ENCODE measurements around the gene C1D. TPM values are rescaled to one million over a fixed set of nuclear protein-coding genes. Genes with fewer than 3 reads are reported as not detected.
"Not testable (repeated sequence)": the region's sequence is repeated elsewhere in the genome, so short reads cannot be mapped to it uniquely, and the experiment has no call there.

Gene C1D
- total RNA-seq, 1 donor from 2014 or later = 30.7 TPM

DNA sequence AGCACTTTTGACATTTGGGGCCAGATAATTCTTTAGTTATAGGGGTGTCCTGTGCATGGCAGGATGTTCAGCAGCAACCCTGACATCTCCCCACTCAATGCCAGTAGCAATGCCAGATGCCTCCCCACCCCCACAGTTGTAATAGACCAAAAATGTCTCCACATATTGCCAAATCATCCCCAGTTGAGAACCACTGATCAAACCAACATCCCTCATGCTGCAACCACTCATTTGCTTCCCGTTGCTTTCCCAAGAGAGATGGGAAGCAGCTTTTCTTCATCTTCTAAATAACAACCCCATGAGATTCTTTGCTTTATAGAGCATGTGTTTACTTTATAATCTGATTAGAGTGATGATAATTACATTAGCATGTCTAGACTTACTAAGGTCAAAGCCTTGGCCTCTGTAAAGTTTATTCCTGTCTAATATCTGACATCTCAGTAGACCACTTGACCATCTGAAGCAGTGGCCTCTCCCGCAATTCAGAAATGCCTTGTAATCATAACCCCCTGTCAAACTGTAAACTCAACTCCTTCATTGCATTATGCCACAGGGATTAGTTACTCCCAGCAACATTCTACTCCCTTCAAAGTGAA, 28.7 kb upstream of the C1D start:
- peaks cover 6% of the 10 kb centered on the region for H3K27me3 Mint-ChIP-seq (ENCODE audit: low read depth)
- H3K9me3 Mint-ChIP-seq = no peaks in the 10 kb centered on the region
- intact Hi-C loops (cut with micrococcal nuclease) = no loop called here
- no peaks in the 10 kb centered on the region for H3K36me3 Mint-ChIP-seq (ENCODE audit: low read depth)
- peaks cover 29% of the 10 kb centered on the region for H3K4me1 Mint-ChIP-seq (ENCODE audit: low read depth)
- DNase-seq (ENCODE audit: low spot score) = no peak
- H3K4me3 Mint-ChIP-seq (ENCODE audit: low read depth) = no peak overlapping the region
- H3K27ac Mint-ChIP-seq = no peak overlapping the region

DNA sequence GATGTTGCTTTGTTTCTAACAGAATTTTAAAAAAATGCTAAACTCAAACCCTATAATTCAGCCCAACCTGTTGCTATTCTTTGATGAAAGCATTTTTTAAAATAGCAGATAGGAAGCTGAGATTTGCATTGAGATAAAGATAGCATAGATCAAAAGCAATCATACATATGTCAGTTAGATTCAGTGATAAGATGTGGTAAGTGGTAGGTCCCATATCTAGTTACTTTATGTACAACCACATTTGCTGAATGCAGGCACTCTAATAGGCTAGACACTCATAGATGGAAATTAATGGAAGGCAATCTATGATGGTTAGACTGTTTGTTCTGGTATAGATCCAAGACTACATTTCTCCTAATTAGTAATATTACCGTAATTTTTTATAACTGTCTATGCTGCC, 27.2 kb upstream of the C1D start:
- H3K27me3 Mint-ChIP-seq (ENCODE audit: low read depth) = peaks cover 6% of the 10 kb centered on the region
- no peaks in the 10 kb centered on the region for H3K9me3 Mint-ChIP-seq
- DNase-seq (ENCODE audit: low spot score) = no peak
- H3K4me1 Mint-ChIP-seq (ENCODE audit: low read depth) = peaks cover 34% of the 10 kb centered on the region
- no peaks in the 10 kb centered on the region for H3K36me3 Mint-ChIP-seq (ENCODE audit: low read depth)
- intact Hi-C loops (cut with micrococcal nuclease) = no loop called here
- H3K27ac Mint-ChIP-seq = no peak overlapping the region
- H3K4me3 Mint-ChIP-seq (ENCODE audit: low read depth) = no peak overlapping the region

DNA sequence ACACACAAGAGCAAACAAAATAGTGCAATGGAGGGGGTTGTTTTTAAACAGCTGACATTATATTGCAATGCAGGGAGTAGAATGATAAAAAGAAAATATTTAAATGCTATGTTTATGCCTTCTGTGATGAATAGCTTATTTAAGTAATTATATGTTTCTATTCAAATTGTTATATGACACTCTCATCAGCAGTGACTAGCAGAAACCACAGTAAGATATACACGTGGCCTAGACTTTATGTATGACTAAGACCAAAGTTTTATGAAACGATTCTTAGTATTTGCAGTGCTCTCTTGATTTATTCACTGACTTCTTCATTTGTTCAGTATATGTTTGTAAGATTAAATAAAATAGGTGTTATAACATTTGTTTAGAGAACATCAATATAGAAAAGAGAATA, 26.1 kb upstream of the C1D start:
- H3K27ac Mint-ChIP-seq = no peak overlapping the region
- H3K4me1 Mint-ChIP-seq (ENCODE audit: low read depth) = peaks cover 34% of the 10 kb centered on the region

DNA sequence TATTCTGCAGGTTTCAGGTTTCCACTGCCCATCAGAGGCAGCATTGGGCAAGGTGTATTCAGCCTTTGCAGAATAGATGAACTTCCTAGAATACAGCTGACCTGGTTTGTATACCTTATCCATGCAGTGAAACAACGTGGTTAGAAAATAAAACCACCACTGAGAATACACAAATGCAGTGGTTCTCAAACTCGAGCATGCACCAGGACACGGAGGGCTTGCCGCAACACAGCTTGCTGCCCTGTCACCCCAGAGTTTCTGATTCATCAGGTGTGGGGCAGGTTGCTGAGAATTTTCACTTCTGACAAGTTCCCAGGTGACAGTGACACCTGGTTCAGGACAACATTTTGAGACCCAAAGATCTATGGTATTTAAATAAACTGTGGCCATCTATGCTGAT, 23.4 kb upstream of the C1D start:
- Mint-ChIP-seq H3K36me3 (ENCODE audit: low read depth) (no peaks in the 10 kb centered on the region), H3K9me3 (no peaks in the 10 kb centered on the region), H3K4me1 (ENCODE audit: low read depth) (peaks cover 28% of the 10 kb centered on the region), H3K4me3 (ENCODE audit: low read depth) (no peak overlapping the region), H3K27ac (no peak overlapping the region), H3K27me3 (ENCODE audit: low read depth) (peaks cover 11% of the 10 kb centered on the region)
- DNase-seq (ENCODE audit: low spot score) = no peak
- intact Hi-C loops (cut with micrococcal nuclease) = no loop called here

More for the DNA sequence above, 26.1 kb upstream of the C1D start:
- no peak overlapping the region for H3K4me3 Mint-ChIP-seq (ENCODE audit: low read depth)
- H3K27me3 Mint-ChIP-seq (ENCODE audit: low read depth) = peaks cover 6% of the 10 kb centered on the region
- H3K9me3 Mint-ChIP-seq = no peaks in the 10 kb centered on the region
- intact Hi-C loops (cut with micrococcal nuclease) = no loop called here
- no peaks in the 10 kb centered on the region for H3K36me3 Mint-ChIP-seq (ENCODE audit: low read depth)
- DNase-seq (ENCODE audit: low spot score) = no peak

DNA sequence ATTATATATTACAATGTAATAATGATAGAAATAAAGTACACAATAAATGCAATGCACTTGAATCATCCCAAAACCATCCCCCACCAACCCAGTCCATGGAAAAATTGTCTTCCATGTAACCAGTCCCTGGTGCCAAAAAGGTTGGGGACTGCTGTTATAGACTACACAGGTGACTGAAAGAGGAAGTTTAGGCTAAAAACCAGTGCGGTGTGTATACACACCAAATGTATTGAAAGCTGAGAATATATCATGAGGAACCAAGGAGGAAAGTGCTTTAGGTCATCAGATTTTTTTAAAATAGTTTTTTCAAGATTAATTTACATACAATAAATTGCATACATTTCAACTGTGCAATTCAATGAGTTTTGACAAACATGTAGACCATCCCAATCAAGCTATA, 20.5 kb upstream of the C1D start:
- intact Hi-C loops (cut with micrococcal nuclease) = no loop called here
- H3K27me3 Mint-ChIP-seq (ENCODE audit: low read depth) = peaks cover 26% of the 10 kb centered on the region

DNA sequence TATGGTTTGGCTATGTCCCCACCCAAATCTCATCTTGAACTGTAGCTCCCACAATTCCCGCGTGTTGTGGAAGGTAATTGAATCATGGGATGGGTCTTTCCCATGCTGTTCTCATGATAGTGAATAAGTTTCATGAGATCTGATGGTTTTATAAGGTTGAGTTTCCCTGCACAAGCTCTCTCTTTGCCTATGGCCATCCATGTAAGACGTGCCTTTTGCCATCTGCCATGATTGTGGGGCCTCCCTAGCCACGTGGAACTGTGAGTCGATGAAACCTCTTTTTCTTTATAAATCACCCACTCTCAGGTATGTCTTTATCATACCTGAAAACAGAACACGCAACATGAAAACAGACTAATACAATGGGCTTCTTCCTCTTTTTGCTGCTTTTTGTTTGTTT, 11.2 kb upstream of the C1D start:
- Mint-ChIP-seq H3K4me1 (ENCODE audit: low read depth) (no peaks in the 10 kb centered on the region), H3K4me3 (ENCODE audit: low read depth) (no peak overlapping the region), H3K36me3 (ENCODE audit: low read depth) (no peaks in the 10 kb centered on the region), H3K27me3 (ENCODE audit: low read depth) (peaks cover 41% of the 10 kb centered on the region), H3K9me3 (no peaks in the 10 kb centered on the region), H3K27ac (no peak overlapping the region)
- no peak for DNase-seq (ENCODE audit: low spot score)
- intact Hi-C loops (cut with micrococcal nuclease) = no loop called here

More for the DNA sequence above, 20.5 kb upstream of the C1D start:
- no peak for DNase-seq (ENCODE audit: low spot score)
- Mint-ChIP-seq H3K4me1 (ENCODE audit: low read depth) (peaks cover 8% of the 10 kb centered on the region), H3K9me3 (no peaks in the 10 kb centered on the region), H3K4me3 (ENCODE audit: low read depth) (no peak overlapping the region), H3K36me3 (ENCODE audit: low read depth) (no peaks in the 10 kb centered on the region), H3K27ac (no peak overlapping the region)

DNA sequence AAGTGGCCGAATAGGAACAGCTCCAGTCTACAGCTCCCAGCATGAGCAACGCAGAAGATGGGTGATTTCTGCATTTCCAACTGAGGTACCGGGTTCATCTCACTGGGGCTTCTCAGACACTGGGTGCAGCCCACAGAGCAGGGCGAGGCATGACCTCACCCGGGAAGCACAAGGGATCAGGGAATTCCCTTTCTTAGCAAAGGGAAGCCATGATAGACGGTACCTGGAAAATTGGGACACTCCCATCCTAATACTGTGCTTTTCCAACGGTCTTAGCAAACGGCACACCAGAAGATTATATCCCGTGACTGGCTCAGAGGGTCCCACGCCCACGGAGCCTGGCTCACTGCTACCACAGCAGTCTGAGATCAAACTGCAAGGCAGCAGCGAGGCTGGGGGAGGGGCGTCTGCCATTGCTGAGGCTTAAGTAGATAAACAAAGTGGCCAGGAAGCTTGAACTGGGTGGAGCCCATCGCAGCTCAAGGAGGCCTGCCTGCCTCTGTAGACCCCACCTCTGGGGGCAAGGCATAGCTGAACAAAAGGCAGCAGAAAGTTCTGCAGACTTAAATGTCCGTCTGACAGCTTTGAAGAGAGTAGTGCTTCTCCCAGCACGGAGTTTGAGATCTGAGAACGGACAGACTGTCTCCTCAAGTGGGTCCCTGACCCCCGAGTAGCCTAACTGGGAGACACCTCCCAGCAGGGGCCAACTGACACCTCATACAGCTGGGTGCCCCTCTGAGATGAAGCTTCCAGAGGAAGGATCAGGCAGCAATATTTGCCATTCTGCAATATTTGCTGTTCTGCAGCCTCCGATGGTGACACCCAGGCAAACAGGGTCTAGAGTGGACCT, 1.2 kb upstream of the C1D start:
- not testable (repeated sequence) for DNase-seq (ENCODE audit: low spot score); H3K27ac Mint-ChIP-seq; H3K9me3 Mint-ChIP-seq; H3K36me3 Mint-ChIP-seq (ENCODE audit: low read depth); H3K4me3 Mint-ChIP-seq (ENCODE audit: low read depth)
- intact Hi-C loops (cut with micrococcal nuclease) = loop anchor here (5.0 kb wide), 2 partner anchors 93 to 667 kb away; partner anchors contain the start of genes ETAA1 and PNO1
- Mint-ChIP-seq H3K27me3 (ENCODE audit: low read depth) (peaks cover 29% of the 10 kb centered on the region), H3K4me1 (ENCODE audit: low read depth) (peaks cover 20% of the 10 kb centered on the region)

DNA sequence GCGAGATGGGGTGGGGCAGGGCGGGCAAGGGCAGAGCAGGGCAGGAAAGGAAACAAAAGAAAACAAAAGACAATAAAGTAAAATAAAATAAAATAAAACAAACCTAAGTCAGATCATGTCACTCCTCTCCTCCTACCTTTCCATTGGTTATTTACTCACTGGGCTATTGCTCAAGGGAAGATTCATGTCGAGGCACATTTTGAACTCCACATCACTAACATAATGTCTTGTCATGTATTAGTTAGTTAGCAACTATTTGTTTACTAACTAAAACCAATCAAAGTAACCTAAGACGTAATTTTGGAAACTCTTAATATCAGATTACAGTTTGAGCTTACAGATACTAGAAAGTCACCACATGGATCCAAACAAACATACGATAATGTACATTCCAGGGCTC, 2.2 kb downstream of the C1D start:
- H3K9me3 Mint-ChIP-seq = no peaks in the 10 kb centered on the region
- H3K4me3 Mint-ChIP-seq (ENCODE audit: low read depth) = no peak overlapping the region
- H3K27me3 Mint-ChIP-seq (ENCODE audit: low read depth) = peaks cover 7% of the 10 kb centered on the region
- no peak overlapping the region for H3K27ac Mint-ChIP-seq
- intact Hi-C loops (cut with micrococcal nuclease) = loop anchor here (5.0 kb wide), 2 partner anchors 97 to 663 kb away; partner anchors contain the start of genes ETAA1 and PNO1
- peaks cover 27% of the 10 kb centered on the region for H3K4me1 Mint-ChIP-seq (ENCODE audit: low read depth)
- no peak for DNase-seq (ENCODE audit: low spot score)
- H3K36me3 Mint-ChIP-seq (ENCODE audit: low read depth) = no peaks in the 10 kb centered on the region

DNA sequence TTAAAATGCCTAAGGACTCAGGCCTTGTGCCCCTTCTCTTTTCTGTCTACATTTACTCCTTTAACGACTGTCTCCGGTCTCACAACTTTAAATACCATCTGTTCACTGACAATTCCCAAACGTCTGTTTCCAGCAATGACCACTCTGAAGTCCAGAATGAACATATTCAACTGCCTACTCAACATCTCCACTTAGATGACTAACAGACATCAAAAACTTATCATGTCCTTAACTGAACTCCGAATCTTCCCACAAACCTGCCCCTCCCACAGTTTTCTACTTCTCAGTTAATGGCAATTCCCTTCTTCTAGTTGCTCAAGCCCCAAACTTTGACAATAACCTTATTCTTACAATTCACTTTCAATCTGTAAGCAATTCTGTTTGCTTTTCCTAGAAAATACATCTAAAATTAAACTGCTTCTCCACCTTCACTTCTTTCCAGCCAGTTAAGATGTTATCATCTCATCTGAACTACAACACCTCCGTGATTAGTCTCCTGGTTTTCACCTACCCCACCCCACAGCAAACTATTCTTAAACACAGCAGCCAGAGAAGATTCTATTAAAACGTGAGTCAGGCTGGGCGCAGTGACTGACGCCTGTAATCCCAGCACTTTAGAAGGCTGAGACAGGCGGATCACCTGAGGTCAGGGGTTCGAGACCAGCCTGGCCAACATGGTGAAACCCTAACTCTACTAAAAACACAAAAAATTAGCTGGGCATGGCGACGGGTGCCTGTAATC, 2.8 kb downstream of the C1D start:
- Mint-ChIP-seq H3K27ac (no peak overlapping the region), H3K27me3 (ENCODE audit: low read depth) (peaks cover 2% of the 10 kb centered on the region), H3K36me3 (ENCODE audit: low read depth) (no peaks in the 10 kb centered on the region), H3K4me1 (ENCODE audit: low read depth) (peaks cover 29% of the 10 kb centered on the region), H3K4me3 (ENCODE audit: low read depth) (no peak overlapping the region), H3K9me3 (no peaks in the 10 kb centered on the region)
- intact Hi-C loops (cut with micrococcal nuclease) = loop anchor here (5.0 kb wide), 2 partner anchors 97 to 663 kb away; partner anchors contain the start of genes ETAA1 and PNO1
- DNase-seq (ENCODE audit: low spot score) = no peak

DNA sequence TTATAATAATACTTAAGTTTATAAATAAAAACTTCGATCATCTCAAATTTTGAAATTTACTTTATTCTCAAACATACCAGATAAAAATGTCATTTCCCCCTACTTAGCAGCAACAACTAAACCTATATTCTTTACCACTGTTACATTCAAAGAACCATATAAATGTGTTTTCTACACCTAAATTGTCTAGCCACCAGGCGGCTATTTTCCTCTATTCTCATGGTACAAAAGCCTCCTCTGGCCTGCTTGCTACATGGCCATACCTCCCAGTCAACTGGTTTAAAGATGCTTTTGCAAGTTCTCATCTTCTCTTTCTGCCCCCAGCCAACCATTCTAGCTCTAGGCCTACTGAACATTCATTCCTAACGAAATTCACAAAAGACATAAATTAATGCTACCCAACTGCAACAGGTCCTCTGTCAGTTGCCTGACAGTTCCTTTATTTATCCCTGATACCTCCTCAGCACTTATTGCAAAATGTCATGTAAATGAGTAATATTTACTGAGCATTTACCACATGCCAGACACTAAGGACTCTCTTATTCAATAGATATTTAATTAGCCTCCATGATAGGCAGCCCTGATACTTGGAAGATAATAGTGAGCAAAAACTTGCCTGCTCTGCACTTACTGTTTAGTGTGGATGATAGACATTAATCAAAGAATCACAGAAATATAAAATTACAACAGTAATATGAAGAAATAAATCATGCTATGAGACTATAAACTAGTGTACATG, 5.0 kb downstream of the C1D start:
- no peaks in the 10 kb centered on the region for H3K36me3 Mint-ChIP-seq (ENCODE audit: low read depth)
- intact Hi-C loops (cut with micrococcal nuclease) = no loop called here
- H3K4me1 Mint-ChIP-seq (ENCODE audit: low read depth) = peaks cover 27% of the 10 kb centered on the region
- no peak for DNase-seq (ENCODE audit: low spot score)
- H3K9me3 Mint-ChIP-seq = no peaks in the 10 kb centered on the region
- H3K27ac Mint-ChIP-seq = no peak overlapping the region
- H3K4me3 Mint-ChIP-seq (ENCODE audit: low read depth) = no peak overlapping the region
- H3K27me3 Mint-ChIP-seq (ENCODE audit: low read depth) = no peaks in the 10 kb centered on the region

DNA sequence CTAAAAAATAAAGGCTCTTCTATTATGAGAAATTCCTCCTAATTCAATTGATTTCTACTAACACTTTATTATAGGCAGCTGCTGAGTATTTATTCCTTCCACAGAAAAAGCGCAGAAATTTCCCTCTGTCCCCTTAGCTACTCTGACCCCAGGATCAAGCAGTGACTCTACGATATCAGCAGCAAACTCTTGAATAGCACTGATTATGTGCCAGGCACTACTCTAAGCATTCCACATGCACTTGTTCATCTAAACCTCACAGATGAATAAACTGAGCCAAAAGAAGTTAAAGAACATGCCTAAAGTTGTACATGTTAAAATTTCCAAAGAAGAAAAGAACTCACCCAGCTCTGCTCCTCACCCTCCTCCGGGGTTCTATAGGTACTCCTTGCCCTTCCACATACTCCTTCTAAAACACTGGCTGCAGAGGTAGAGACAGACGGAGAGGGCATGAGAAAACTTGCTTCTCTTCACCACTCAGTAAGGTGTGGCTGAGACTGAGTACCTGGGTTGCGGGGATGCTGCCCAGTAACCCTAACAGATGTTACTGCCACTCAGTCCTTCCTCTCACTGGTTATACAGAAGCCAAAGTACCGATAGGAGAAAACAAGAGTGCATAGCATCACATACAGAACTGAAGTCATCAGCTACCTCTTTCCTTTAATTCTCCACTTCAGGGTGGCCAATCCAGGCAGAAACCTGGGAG, 9.9 kb downstream of the C1D start:
- no peak overlapping the region for H3K27ac Mint-ChIP-seq
- H3K4me1 Mint-ChIP-seq (ENCODE audit: low read depth) = peaks cover 9% of the 10 kb centered on the region
- no peaks in the 10 kb centered on the region for H3K9me3 Mint-ChIP-seq
- H3K36me3 Mint-ChIP-seq (ENCODE audit: low read depth) = no peaks in the 10 kb centered on the region
- no peak for DNase-seq (ENCODE audit: low spot score)
- intact Hi-C loops (cut with micrococcal nuclease) = no loop called here
- no peaks in the 10 kb centered on the region for H3K27me3 Mint-ChIP-seq (ENCODE audit: low read depth)
- H3K4me3 Mint-ChIP-seq (ENCODE audit: low read depth) = no peak overlapping the region

DNA sequence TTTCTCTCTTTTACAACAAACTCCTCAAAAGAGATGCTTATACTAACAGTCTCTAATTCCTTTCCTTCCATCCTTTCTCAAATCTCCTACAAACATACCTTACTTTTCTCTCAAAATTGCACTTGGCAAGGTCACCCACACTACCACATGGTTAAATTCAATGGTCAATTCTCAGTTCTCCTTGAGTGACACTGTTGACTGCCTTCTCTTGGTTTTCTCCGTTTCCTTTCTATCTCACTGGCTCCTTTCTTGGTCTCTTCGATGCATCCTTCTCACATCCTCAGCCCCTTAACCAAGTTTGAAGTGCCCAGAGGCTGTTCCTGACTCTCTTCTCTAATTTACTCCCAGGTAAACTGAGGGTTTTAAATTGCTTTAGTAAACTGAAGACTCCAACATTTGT, 12.5 kb downstream of the C1D start:
- H3K4me1 Mint-ChIP-seq (ENCODE audit: low read depth) = peaks cover 12% of the 10 kb centered on the region
- no peak overlapping the region for H3K4me3 Mint-ChIP-seq (ENCODE audit: low read depth)
- no peaks in the 10 kb centered on the region for H3K27me3 Mint-ChIP-seq (ENCODE audit: low read depth)
- no peak for DNase-seq (ENCODE audit: low spot score)
- H3K36me3 Mint-ChIP-seq (ENCODE audit: low read depth) = peaks cover 4% of the 10 kb centered on the region
- no peaks in the 10 kb centered on the region for H3K9me3 Mint-ChIP-seq
- no peak overlapping the region for H3K27ac Mint-ChIP-seq
- intact Hi-C loops (cut with micrococcal nuclease) = no loop called here
